GM12892 (cell line): ENCODE measurements around the gene PET117.
"Not testable (repeated sequence)": the region's sequence is repeated elsewhere in the genome, so short reads cannot be mapped to it uniquely, and the experiment has no call there.

ENCODE experiments used
- DNase-seq: peaks from one replicate; pipeline ENCODE4 v3.0.0; 2011; ENCODE audit not compliant: insufficient read length
- FAIRE-seq: peaks from 2 replicates; lab custom pipeline; 2011; peaks lifted over from hg19 to GRCh38; lab: Jason Lieb, UNC
- POLR2A ChIP-seq: IDR thresholded peaks from 2 replicates; pipeline ENCODE4 v1.6.1; 2011; ENCODE audit warnings: low read depth, low read length, control low read depth
- POLR2AphosphoS5 ChIP-seq: IDR thresholded peaks from 2 replicates; pipeline ENCODE4 v1.6.1; 2011; ENCODE audit warnings: low read depth, low read length, control low read depth
- TAF1 ChIP-seq: IDR thresholded peaks from 2 replicates; pipeline ENCODE4 v1.6.1; 2011; ENCODE audit warnings: low read depth, mild to moderate bottlenecking, control low read depth, low read length, borderline replicate concordance

Gene PET117

DNA sequence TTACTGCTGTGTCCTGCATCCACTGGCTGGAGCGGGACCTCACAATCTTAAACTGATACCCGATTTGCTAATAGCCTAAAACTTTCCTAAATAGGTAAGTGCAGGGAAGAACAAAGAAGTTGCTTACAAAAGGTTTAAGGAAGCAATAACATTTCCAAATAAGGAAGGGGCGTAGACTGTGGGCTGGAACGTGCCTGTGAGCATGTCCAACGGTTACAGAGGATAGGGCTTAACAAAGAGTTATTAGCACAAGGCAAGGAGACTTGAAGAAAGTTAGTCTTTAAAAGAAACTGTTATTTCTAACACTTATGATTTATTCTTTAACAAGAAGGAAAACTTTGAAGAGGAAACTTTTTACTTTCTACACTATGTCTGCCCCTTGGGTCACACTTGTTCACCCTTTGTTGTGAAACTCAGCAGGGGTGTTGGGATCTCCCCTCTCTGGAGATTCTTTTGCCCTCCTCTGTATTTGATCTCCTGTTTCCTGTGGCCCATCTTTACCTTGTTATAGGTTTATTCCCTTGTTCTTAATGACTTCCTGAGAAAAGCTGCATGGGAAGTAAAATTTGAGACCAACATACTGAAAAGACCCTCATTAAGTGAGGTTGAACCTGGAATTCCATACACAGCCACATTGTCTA, 28.7 kb downstream of the PET117 start:
- no peak for FAIRE-seq
- no peak for DNase-seq
- TF ChIP-seq TAF1, result no peak
- no peak for TF ChIP-seq POLR2A
- TF ChIP-seq POLR2AphosphoS5, result no peak

DNA sequence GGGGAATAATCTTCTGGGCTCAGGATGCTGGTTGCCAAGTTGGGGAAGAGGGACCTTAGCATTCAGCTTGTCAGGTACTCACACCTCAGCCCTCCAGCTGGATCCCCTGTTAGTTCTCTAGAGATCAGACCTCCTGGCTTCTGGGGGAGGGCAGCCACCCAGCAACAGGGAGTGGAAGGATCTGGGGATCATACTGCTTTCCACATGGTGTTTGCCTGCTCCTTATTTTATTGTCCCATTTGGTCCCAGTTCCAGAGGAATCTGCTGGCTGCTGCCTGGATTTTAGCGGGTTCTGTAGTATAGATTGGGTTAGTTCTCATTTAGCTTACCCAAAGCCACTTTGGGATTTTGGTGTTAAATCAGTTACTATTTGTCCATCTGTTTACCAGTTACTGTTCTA, 29.3 kb downstream of the PET117 start:
- no peak for DNase-seq
- TF ChIP-seq POLR2A (no peak), TAF1 (no peak), POLR2AphosphoS5 (no peak)
- FAIRE-seq, result no peak

- DNase-seq (no peak), FAIRE-seq (no peak)
- TF ChIP-seq TAF1, result no peak
- TF ChIP-seq POLR2AphosphoS5, result no peak
- TF ChIP-seq POLR2A, result no peak
Measured at GRCh38 chr20:18172379-18172778, 34.7 kb downstream of the PET117 start.

GRCh38 chr20:18174906-18175683, 37.4 kb downstream of the PET117 start:
- FAIRE-seq (no peak), DNase-seq (no peak)
- TF ChIP-seq TAF1 (no peak), POLR2A (no peak), POLR2AphosphoS5 (no peak)

DNA sequence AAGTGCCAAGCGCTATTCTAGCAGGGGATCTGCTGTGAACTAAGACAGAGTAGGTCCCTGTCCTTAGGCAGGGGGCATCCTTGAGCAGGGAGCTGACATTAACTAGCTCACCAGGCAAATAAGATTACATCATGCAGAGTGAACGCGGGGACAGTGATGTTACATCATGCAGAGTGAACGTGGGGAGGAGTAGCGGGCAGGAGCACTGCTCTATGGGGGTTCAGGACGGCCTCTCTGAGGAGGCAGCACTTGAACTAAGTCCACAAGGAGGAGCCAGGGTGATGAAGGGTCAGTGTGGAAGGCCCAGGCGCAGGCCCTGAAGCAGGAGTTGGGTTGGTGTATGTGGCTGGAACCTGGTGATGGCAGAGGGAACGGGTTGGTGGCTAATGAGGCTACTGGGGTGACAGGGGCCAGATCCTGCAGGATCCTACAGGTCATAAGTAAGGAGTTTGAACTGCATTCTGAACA, 38.7 kb downstream of the PET117 start:
- DNase-seq (no peak), FAIRE-seq (no peak)
- TF ChIP-seq POLR2A, result no peak
- no peak for TF ChIP-seq POLR2AphosphoS5
- TF ChIP-seq TAF1, result no peak

GRCh38 chr20:18180366-18180765, 42.7 kb downstream of the PET117 start:
- DNase-seq, FAIRE-seq: not testable (repeated sequence)

DNA sequence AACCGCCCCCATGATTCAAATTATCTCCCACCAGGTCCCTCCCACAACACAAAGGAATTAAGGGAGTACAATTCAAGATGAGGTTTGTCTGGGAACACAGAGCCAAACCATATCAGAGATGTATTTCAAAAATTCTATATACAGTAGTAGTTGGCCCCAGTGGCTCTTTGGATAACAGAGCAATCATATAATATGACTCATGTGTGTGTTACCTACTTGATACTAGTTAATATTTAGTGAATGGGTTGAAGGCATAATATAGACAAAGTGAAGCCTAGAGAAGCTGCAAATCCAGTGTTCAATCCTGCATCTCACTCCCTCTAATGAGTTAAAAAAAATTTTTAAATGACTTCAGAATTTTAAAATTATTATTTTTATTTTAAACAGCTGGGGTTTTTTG, 43.2 kb downstream of the PET117 start:
- FAIRE-seq, result no peak
- no peak for TF ChIP-seq POLR2AphosphoS5
- TF ChIP-seq POLR2A, result no peak
- no peak for TF ChIP-seq TAF1
- DNase-seq, result no peak

DNA sequence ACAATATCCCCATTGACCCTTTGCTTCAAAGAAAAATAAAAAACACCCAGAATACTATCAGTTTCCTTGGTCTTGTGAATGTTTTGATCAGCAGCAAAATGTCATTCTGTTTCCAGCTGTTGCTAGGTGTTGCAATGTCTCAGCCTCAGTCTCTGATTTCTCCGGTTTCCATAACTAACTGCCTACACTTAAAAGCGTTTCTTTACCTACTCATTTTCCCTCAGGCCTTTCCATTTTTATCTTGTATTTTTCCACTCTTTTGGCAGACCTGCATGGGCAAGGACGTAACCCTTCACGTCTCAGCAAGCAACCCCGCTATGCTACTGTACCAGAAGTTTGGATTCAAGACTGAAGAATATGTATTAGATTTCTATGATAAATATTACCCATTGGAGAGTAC, 49.4 kb downstream of the PET117 start:
- DNase-seq (no peak), FAIRE-seq (no peak)
- TF ChIP-seq TAF1, result no peak
- no peak for TF ChIP-seq POLR2A
- TF ChIP-seq POLR2AphosphoS5, result no peak

DNA sequence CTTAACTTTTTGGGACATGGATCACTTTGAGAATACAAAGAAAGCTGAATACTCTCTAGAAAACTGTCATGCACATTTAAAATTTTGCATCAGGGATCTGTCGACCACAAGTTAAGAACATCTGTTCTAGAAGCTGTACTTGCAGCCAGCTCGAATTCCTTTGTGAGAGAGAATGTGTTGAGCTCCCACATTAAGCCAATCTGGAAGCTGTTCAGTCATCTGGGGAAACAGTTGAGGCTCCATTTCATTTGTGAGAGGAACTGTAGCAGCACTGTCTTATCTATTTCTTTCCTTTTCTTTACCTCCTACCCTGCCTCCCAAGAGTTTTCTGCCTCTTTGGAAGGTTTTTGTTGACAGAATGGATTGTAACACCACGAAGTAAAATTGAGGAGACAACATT, 50.8 kb downstream of the PET117 start:
- DNase-seq (no peak), FAIRE-seq (no peak)
- no peak for TF ChIP-seq TAF1
- TF ChIP-seq POLR2A, result no peak
- no peak for TF ChIP-seq POLR2AphosphoS5

DNA sequence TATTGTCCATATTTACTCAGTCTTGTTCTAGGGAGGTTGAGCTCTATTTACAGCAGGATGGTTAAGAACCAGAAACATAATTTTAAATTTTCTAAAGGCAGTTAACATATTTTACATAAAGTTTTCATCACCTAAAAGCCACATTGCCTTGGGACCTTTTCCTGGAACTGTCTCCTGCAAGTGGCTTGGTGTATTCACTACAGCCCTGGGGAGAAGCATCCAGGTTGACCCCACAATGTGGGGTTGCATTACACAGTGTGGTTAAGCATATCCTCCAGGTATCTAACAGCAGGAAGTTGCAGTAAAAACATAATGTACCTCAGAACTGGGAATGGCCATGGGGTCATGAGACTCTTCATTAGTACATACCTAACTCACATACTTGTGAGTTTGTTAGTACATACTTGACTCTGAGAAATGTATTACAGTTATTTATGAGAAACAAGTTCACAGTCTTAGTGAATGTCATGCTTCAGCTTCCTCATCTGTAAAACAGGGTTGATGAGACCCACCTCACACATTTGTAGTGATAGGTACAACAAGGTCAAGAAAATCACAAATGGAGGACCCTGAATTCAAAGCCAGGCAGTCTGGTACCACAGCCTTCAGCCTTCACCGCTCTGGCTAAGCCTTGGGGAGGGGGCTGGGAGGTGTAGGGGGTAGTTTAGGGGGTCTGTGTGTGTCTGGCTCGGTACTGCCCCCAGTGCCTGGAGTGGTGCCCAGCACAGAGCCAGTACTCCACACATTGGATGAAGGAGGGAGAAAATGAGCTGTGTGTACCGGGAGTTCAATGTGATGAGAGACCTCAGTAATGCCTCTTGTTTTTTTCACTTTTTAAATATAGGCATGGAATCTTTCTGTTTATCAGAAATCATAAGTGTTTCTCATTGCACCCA, 52.9 kb downstream of the PET117 start:
- FAIRE-seq (no peak), DNase-seq (no peak)
- no peak for TF ChIP-seq TAF1
- no peak for TF ChIP-seq POLR2A
- TF ChIP-seq POLR2AphosphoS5, result no peak

DNA sequence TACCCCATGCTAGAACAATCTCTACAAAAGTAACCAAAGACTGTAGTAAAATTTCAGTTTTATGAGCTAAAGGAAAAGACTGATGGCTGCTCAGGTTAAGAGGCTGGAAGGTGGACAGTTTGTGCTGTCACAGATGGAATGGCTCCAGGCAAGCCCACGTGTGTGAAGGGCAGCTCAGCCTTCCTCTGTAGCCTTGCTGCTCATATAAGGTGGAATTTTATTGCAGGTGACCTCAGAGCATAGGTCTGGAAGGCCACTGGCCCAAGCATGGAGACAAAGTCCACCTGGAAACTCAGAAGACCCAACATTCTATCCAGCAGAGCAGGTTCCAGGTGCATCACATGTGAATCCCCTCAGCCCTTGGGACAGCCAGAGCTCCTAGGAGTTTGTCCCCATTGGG, 53.6 kb downstream of the PET117 start:
- FAIRE-seq, result no peak
- DNase-seq, result no peak
- TF ChIP-seq POLR2A (no peak), POLR2AphosphoS5 (no peak), TAF1 (no peak)
